HCT116 (cell line): Measurements from ENCODE around the gene HMGN1. TPM values are rescaled to one million over a fixed set of nuclear protein-coding genes. Genes with fewer than 3 reads are reported as not detected.

Experiments used
- ATAC-seq: fragments of 200-7000 bp; cut with Tn5 transposase; 2 replicates; pipeline ENCODE4 v1.9.1; 2020; ENCODE audit warnings: mild to moderate bottlenecking, moderate library complexity
- BruUV-seq: library from RNA; stranded (reverse); fragments of 400-500 nt; replicated peaks from 2 replicates; lab custom pipeline; 2021; lab: Mats Ljungman, UMichigan
- CTCF ChIA-PET: fragments of 300-600 bp; sonication (Branson Sonifier 250); formaldehyde crosslinking; loops from one replicate; lab custom pipeline; 2021; ENCODE audit warnings: antibody characterized with exemption; lab: Charles Lee
- POLR2A ChIA-PET: fragments of 300-600, 350-600 bp; sonication (Branson Sonifier 250); formaldehyde crosslinking; loops from one replicate; lab custom pipeline; 2021; ENCODE audit warnings: antibody characterized with exemption; lab: Charles Lee
- RAD21 ChIA-PET, 2 experiments: fragments of 300-600 bp; sonication (Branson Sonifier 250); formaldehyde crosslinking; loops; one replicate each; lab custom pipeline; 2023; ENCODE audit warnings: low total read pairs in 2 of 2; ENCODE audit not compliant: uncharacterized antibody in 2 of 2, unreplicated experiment in 2 of 2, low non-redundant PET in 1 of 2; lab: Charles Lee
- DNase-seq: peaks from one replicate; pipeline ENCODE4 v3.0.0-alpha.2; 2010; ENCODE audit warnings: low read depth, low spot score
- H2AFZ ChIP-seq: fragments of 200-600 bp; shearing (Covaris generic), sonication (generic); 2 replicates; pipeline ENCODE4 v1.6.1; 2017; ENCODE audit warnings: low read depth, mixed run types, mixed read lengths, antibody characterized with exemption, low read length; ENCODE audit not compliant: poor library complexity, severe bottlenecking
- H3K27ac ChIP-seq: 2 replicates; pipeline ENCODE4 v1.5.1; 2012; ENCODE audit warnings: low read depth, low read length
- H3K27me3 ChIP-seq: fragments of 200-600 bp; sonication (generic); 2 replicates; pipeline ENCODE4 v1.6.1; 2016; ENCODE audit warnings: mixed run types, low read length, mixed read lengths; ENCODE audit not compliant: insufficient read depth
- H3K36me3 ChIP-seq, 2 experiments: fragments of 200-500 bp in 1 of 2; fragments of 200-600 bp in 1 of 2; sonication (Bioruptor generic) in 1 of 2; sonication (generic) in 1 of 2; 2 replicates each; pipeline versions ENCODE4 v1.5.1 to v1.6.1; 2014 to 2016; ENCODE audit warnings: low read length in 2 of 2, inconsistent platforms in 1 of 2, mixed read lengths in 1 of 2, mixed run types in 1 of 2; ENCODE audit not compliant: insufficient read depth in 2 of 2, control insufficient read depth in 1 of 2
- H3K4me1 ChIP-seq, 2 experiments: fragments of 200-600 bp in 1 of 2; sonication (generic) in 1 of 2; 2 replicates each; pipeline versions ENCODE4 v1.5.1 to v1.6.1; 2012 to 2017; ENCODE audit warnings: low read length in 2 of 2, inconsistent platforms in 1 of 2, mild to moderate bottlenecking in 1 of 2, mixed read lengths in 1 of 2, mixed run types in 1 of 2, moderate library complexity in 1 of 2; ENCODE audit not compliant: insufficient read depth in 2 of 2, control insufficient read depth in 1 of 2
- H3K4me2 ChIP-seq: fragments of 200-600 bp; sonication (generic); 2 replicates; pipeline ENCODE4 v1.6.1; 2017; ENCODE audit warnings: mixed run types, low read length, mixed read lengths
- H3K4me3 ChIP-seq, 2 experiments: fragments of 200-600 bp in 1 of 2; sonication (generic) in 1 of 2; replicated peaks in 1 of 2; 2 replicates each; pipeline ENCODE4 v1.5.1; 2011 to 2016; ENCODE audit warnings: low read length in 2 of 2, control low read depth in 1 of 2, low read depth in 1 of 2, mild to moderate bottlenecking in 1 of 2, mixed read lengths in 1 of 2, mixed run types in 1 of 2
- H3K79me2 ChIP-seq: fragments of 200-600 bp; sonication (generic); 2 replicates; pipeline ENCODE4 v1.6.1; 2017; ENCODE audit warnings: mild to moderate bottlenecking, mixed run types, low read length, moderate library complexity, mixed read lengths; ENCODE audit not compliant: insufficient read depth
- H3K9ac ChIP-seq: fragments of 200-600 bp; sonication (generic); 2 replicates; pipeline ENCODE4 v1.6.1; 2016; ENCODE audit warnings: low read length, mixed read lengths
- H3K9me2 ChIP-seq: fragments of 200-600 bp; sonication (generic), shearing (Covaris generic); 2 replicates; pipeline ENCODE4 v1.6.1; 2017; ENCODE audit warnings: mixed run types, mild to moderate bottlenecking, moderate library complexity; ENCODE audit not compliant: insufficient read depth
- H3K9me3 ChIP-seq, 2 experiments: fragments of 200-500 bp in 1 of 2; fragments of 200-600 bp in 1 of 2; sonication (Bioruptor generic) in 1 of 2; sonication (generic) in 1 of 2; 2 replicates each; pipeline ENCODE4 v1.6.1; 2014 to 2017; ENCODE audit warnings: low read length in 2 of 2, mixed read lengths in 2 of 2, inconsistent platforms in 1 of 2, low read depth in 1 of 2, mild to moderate bottlenecking in 1 of 2, mixed run types in 1 of 2, moderate library complexity in 1 of 2; ENCODE audit not compliant: control insufficient read depth in 1 of 2, insufficient read depth in 1 of 2
- H4K20me1 ChIP-seq: fragments of 200-600 bp; sonication (generic), shearing (Covaris generic); 2 replicates; pipeline ENCODE4 v1.6.1; 2017; ENCODE audit warnings: mixed run types, mild to moderate bottlenecking, moderate library complexity; ENCODE audit not compliant: insufficient read depth
- ATF3 ChIP-seq: IDR thresholded peaks from 2 replicates; pipeline ENCODE4 v1.6.1; 2012
- CBX3 ChIP-seq: IDR thresholded peaks from 2 replicates; pipeline ENCODE4 v1.6.1; 2012; ENCODE audit warnings: low read depth
- CEBPB ChIP-seq: IDR thresholded peaks from 2 replicates; pipeline ENCODE4 v1.6.1; 2012; ENCODE audit warnings: low read depth
- EGR1 ChIP-seq: IDR thresholded peaks from 2 replicates; pipeline ENCODE4 v1.6.1; 2012; ENCODE audit warnings: low read depth
- ELF1 ChIP-seq: IDR thresholded peaks from 2 replicates; pipeline ENCODE4 v1.6.1; 2012; ENCODE audit warnings: low read depth, borderline replicate concordance
- EZH2 ChIP-seq: fragments of 200-600 bp; sonication (generic); IDR thresholded peaks from 2 replicates; pipeline ENCODE4 v1.6.1; 2017; ENCODE audit warnings: antibody characterized with exemption, mixed run types
- FOSL1 ChIP-seq: IDR thresholded peaks from 2 replicates; pipeline ENCODE4 v1.6.1; 2012; ENCODE audit warnings: low read depth
- JUND ChIP-seq: IDR thresholded peaks from 2 replicates; pipeline ENCODE4 v1.6.1; 2012
- POLR2A ChIP-seq: IDR thresholded peaks from 2 replicates; pipeline ENCODE4 v1.7.0; 2011; ENCODE audit warnings: borderline replicate concordance; ENCODE audit not compliant: insufficient read depth, insufficient read length; ENCODE audit errors: extremely low read depth
- POLR2AphosphoS5 ChIP-seq: IDR thresholded peaks from 2 replicates; pipeline ENCODE4 v1.6.1; 2011; ENCODE audit warnings: mild to moderate bottlenecking, low read depth, low read length, moderate library complexity
- RAD21 ChIP-seq: IDR thresholded peaks from 2 replicates; pipeline ENCODE4 v1.6.1; 2012; ENCODE audit warnings: low read depth, mild to moderate bottlenecking
- REST ChIP-seq: IDR thresholded peaks from 2 replicates; pipeline ENCODE4 v1.6.1; 2012; ENCODE audit warnings: low read depth
- SIN3A ChIP-seq: IDR thresholded peaks from 2 replicates; pipeline ENCODE4 v1.6.1; 2012; ENCODE audit warnings: low read depth
- SRF ChIP-seq: IDR thresholded peaks from 2 replicates; pipeline ENCODE4 v1.6.1; 2012; ENCODE audit warnings: low read depth
- TCF7L2 ChIP-seq: IDR thresholded peaks from 2 replicates; pipeline ENCODE4 v1.7.0; 2011; ENCODE audit warnings: borderline replicate concordance, inconsistent platforms; ENCODE audit not compliant: insufficient read depth, insufficient read length; ENCODE audit errors: extremely low read depth
- YY1 ChIP-seq: IDR thresholded peaks from 2 replicates; pipeline ENCODE4 v1.6.1; 2011; ENCODE audit warnings: low read length, low read depth, moderate library complexity, mild to moderate bottlenecking; ENCODE audit not compliant: insufficient replicate concordance; ENCODE audit errors: extremely low read depth
- ZBTB33 ChIP-seq: IDR thresholded peaks from 2 replicates; pipeline ENCODE4 v1.6.1; 2011; ENCODE audit warnings: mild to moderate bottlenecking, low read length, moderate library complexity; ENCODE audit not compliant: insufficient replicate concordance; ENCODE audit errors: extremely low read depth
- ZNF274 ChIP-seq: fragments of 200-500 bp; sonication (Bioruptor generic); IDR thresholded peaks from 2 replicates; pipeline ENCODE4 v1.6.1; 2014; ENCODE audit warnings: mild to moderate bottlenecking, low read depth, low read length, inconsistent platforms
- intact Hi-C: fragments of 100-400 bp; cut with micrococcal nuclease; formaldehyde crosslinking; loops from 2 replicates; pipeline ENCODE4 v1.10.0; 2022
- total RNA-seq: library from RNA; stranded (reverse); gene quantifications from one replicate; pipeline ENCODE4 v1.2.1, GENCODE V29; 2021; ENCODE audit not compliant: unreplicated experiment

The HMGN1 gene
- total RNA-seq, 1 experiment from 2014 or later, result 399 TPM

- TF ChIP-seq POLR2AphosphoS5, result no peak
- no peak for TF ChIP-seq EZH2
- TF ChIP-seq SIN3A, result no peak
- TF ChIP-seq FOSL1, result no peak
- TF ChIP-seq EGR1, result no peak
- TF ChIP-seq CBX3, result no peak
- no peak for TF ChIP-seq SRF
- no peak for TF ChIP-seq RAD21
- no peak for TF ChIP-seq ATF3
- no peak for TF ChIP-seq REST
- TF ChIP-seq JUND, result no peak
- no peak for TF ChIP-seq TCF7L2
- no peak for TF ChIP-seq CEBPB
- TF ChIP-seq ZNF274, result no peak
- no peak for TF ChIP-seq YY1
- TF ChIP-seq ZBTB33, result no peak
- no peak for TF ChIP-seq ELF1
- no peak for TF ChIP-seq POLR2A
- ChIA-PET RAD21 (no interaction called here), CTCF (no interaction called here), POLR2A (no interaction called here)
- Histone ChIP-seq H4K20me1 (peaks cover 34% of the 10 kb centered on the region; the same call in 1 of the 2 replicates), H3K27ac (no peak overlapping the region), H3K79me2 (peaks cover 42% of the 10 kb centered on the region), H2AFZ (no peak overlapping the region), H3K36me3 (peaks cover 44 to 53% of the 10 kb centered on the region in 2 experiments), H3K27me3 (no peaks in the 10 kb centered on the region), H3K4me2 (no peak overlapping the region), H3K9me3 (no peaks in the 10 kb centered on the region), H3K4me3 (no peak overlapping the region), H3K9ac (no peak overlapping the region), H3K9me2 (no peaks in the 10 kb centered on the region), H3K4me1 (peaks cover 5 to 22% of the 10 kb centered on the region in 2 experiments)
- intact Hi-C loops, result loop anchor here (5.0 kb wide), 1 partner anchor 33 kb away; the partner anchor contains the start of gene BRWD1
- DNase-seq, result no peak
- BruUV-seq, result no TSS peak
- ATAC-seq, result no peak
These were observed 3.4 kb downstream of the HMGN1 start for GRCh38 chr21:39345440-39345839.
